GM19099 (cell line): ENCODE results near the gene USP6.

Experiments
- POLR2A ChIP-seq: IDR thresholded peaks from 3 replicates; pipeline ENCODE4 v1.6.1; 2011; ENCODE audit warnings: low read depth; ENCODE audit not compliant: insufficient read length; ENCODE audit errors: extremely low read depth

The USP6 gene

GRCh38 chr17:5210091-5210490 is 94.3 kb downstream of the USP6 start:
- TF ChIP-seq POLR2A, result no peak

- peak; percentile 18 for TF ChIP-seq POLR2A
These were observed 94.9 kb downstream of the USP6 start for GRCh38 chr17:5210614-5211252.

GRCh38 chr17:5211458-5211857 is 95.6 kb downstream of the USP6 start:
- no peak for TF ChIP-seq POLR2A

GRCh38 chr17:5219536-5219935 is 103.7 kb downstream of the USP6 start:
- no peak for TF ChIP-seq POLR2A

- TF ChIP-seq POLR2A, result no peak
These were observed 104.2 kb downstream of the USP6 start for GRCh38 chr17:5220074-5220473.
